Measurements from ENCODE around the gene ZNF415.

Gene ZNF415

DNA sequence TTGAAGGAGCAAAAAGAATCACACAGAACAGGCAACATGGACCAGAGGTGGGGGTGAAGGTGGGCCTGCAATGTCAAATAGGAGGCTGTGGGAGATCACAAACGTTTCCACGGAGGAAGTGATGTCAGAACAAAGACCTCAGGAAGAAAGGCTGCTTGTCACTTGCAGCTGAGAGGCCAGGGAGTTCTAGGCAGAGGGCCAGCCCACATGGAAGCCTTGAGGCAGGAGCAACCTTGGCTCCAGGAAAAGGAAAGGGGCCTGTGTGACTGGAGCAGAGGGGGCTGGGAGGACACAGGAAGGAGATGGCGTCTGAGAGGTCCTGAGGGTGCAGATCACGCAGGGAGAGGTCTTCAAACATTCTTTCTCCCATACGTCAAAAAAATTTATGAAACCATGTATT lies 45.8 kb downstream of the ZNF415 start:
- peaks cover 10% of the 10 kb centered on the region; the same call in 1 of the 2 replicates for H4K20me1 ChIP-seq (ENCODE audit: insufficient read depth, low read length)
- H3K4me1 ChIP-seq (ENCODE audit: low read length): no peaks in the 10 kb centered on the region
- H3K27ac ChIP-seq (ENCODE audit: low read length): no peak overlapping the region
- TF ChIP-seq, protein P1, sequence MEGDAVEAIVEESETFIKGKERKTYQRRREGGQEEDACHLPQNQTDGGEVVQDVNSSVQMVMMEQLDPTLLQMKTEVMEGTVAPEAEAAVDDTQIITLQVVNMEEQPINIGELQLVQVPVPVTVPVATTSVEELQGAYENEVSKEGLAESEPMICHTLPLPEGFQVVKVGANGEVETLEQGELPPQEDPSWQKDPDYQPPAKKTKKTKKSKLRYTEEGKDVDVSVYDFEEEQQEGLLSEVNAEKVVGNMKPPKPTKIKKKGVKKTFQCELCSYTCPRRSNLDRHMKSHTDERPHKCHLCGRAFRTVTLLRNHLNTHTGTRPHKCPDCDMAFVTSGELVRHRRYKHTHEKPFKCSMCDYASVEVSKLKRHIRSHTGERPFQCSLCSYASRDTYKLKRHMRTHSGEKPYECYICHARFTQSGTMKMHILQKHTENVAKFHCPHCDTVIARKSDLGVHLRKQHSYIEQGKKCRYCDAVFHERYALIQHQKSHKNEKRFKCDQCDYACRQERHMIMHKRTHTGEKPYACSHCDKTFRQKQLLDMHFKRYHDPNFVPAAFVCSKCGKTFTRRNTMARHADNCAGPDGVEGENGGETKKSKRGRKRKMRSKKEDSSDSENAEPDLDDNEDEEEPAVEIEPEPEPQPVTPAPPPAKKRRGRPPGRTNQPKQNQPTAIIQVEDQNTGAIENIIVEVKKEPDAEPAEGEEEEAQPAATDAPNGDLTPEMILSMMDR (IDR thresholded peaks at IDR 0.05; ENCODE audit: low read depth, low read length): no peak
- no peak for TF ChIP-seq EZH2phosphoT487 (IDR thresholded peaks at IDR 0.05; ENCODE audit: low read depth)
- H3K27me3 ChIP-seq (ENCODE audit: low read depth, low read length): no peaks in the 10 kb centered on the region
- peaks cover 94% of the 10 kb centered on the region for H3K36me3 ChIP-seq (replicated peaks; ENCODE audit: low read depth, low read length)
- H2AFZ ChIP-seq (ENCODE audit: low read depth, low read length): no peak overlapping the region
- no peak overlapping the region for H3K4me2 ChIP-seq (ENCODE audit: low read length)
- no peaks in the 10 kb centered on the region for H3K9me3 ChIP-seq (ENCODE audit: insufficient read depth, low read length)
- H3K9ac ChIP-seq (ENCODE audit: low read length): no peak overlapping the region
- H3K4me3 ChIP-seq (ENCODE audit: low read length): no peak overlapping the region
- peaks cover 5% of the 10 kb centered on the region; the same call in 1 of the 2 replicates for H3K79me2 ChIP-seq (ENCODE audit: low read length)

DNA sequence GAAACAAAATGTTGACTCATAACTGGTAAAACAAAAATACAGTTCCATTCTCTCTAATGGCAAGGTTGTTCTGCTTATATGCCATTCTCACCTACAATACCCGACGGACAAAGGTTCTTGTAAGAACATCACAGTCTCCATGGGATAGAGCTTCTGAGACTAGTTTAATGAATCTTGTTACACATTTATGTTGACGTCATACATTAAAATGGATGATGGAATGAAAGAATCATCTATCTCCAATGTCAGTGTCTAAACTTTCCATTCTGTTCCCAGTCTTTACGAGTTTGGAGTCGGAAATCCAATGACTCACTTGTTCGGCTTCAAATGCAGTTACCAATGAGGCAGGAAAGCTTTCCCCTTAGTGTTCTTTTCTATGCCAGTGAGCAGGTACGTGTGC lies 47.2 kb downstream of the ZNF415 start:
- H3K9ac ChIP-seq (ENCODE audit: low read length): no peak overlapping the region
- 0 out of 2 replicates have a peak, but pooled peaks cover 4% of the 10 kb centered on the region for H4K20me1 ChIP-seq (ENCODE audit: insufficient read depth, low read length)
- H3K4me1 ChIP-seq (ENCODE audit: low read length): no peaks in the 10 kb centered on the region
- H3K9me3 ChIP-seq (ENCODE audit: insufficient read depth, low read length): peaks cover 9% of the 10 kb centered on the region; the same call in 1 of the 2 replicates
- H3K27ac ChIP-seq (ENCODE audit: low read length): no peak overlapping the region
- H3K36me3 ChIP-seq (replicated peaks; ENCODE audit: low read depth, low read length): peaks cover 96% of the 10 kb centered on the region
- no peak overlapping the region for H3K4me3 ChIP-seq (ENCODE audit: low read length)
- H3K27me3 ChIP-seq (ENCODE audit: low read depth, low read length): no peaks in the 10 kb centered on the region
- peaks cover 12% of the 10 kb centered on the region for H3K79me2 ChIP-seq (ENCODE audit: low read length)
- H2AFZ ChIP-seq (ENCODE audit: low read depth, low read length): no peak overlapping the region
- no peak for TF ChIP-seq EZH2phosphoT487 (IDR thresholded peaks at IDR 0.05; ENCODE audit: low read depth)
- TF ChIP-seq, protein P1 (IDR thresholded peaks at IDR 0.05; ENCODE audit: low read depth, low read length): no peak
- H3K4me2 ChIP-seq (ENCODE audit: low read length): no peak overlapping the region

DNA sequence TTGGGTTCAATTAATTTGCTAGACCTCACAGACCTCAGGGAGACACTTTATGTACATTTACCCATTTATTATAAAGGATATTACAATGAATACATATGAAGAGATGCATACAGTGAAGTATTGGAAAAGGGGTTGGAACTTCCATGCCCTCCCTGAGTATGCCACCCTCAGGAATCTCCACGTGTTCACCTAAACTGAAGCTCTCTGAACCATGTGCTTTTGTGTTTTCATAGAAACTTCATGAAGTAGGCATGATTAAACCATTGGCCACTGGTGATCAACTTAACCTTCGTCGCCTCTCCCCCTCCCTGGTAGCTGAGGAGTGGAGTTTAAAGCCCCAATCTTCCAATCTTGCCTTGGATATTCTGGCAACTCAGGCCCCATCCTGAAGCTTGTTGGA lies 49.8 kb downstream of the ZNF415 start:
- H3K36me3 ChIP-seq (replicated peaks; ENCODE audit: low read depth, low read length): peaks cover 92% of the 10 kb centered on the region
- H3K27me3 ChIP-seq (ENCODE audit: low read depth, low read length): no peaks in the 10 kb centered on the region
- peaks cover 14% of the 10 kb centered on the region; the same call in 1 of the 2 replicates for H3K9me3 ChIP-seq (ENCODE audit: insufficient read depth, low read length)
- TF ChIP-seq, protein P1 (IDR thresholded peaks at IDR 0.05; ENCODE audit: low read depth, low read length): no peak
- TF ChIP-seq EZH2phosphoT487 (IDR thresholded peaks at IDR 0.05; ENCODE audit: low read depth): no peak
- peaks cover 25% of the 10 kb centered on the region for H3K79me2 ChIP-seq (ENCODE audit: low read length)
- no peak overlapping the region for H3K4me3 ChIP-seq (ENCODE audit: low read length)
- H3K4me1 ChIP-seq (ENCODE audit: low read length): no peaks in the 10 kb centered on the region
- no peak overlapping the region for H3K4me2 ChIP-seq (ENCODE audit: low read length)
- H3K27ac ChIP-seq (ENCODE audit: low read length): no peak overlapping the region
- no peaks in the 10 kb centered on the region for H4K20me1 ChIP-seq (ENCODE audit: insufficient read depth, low read length)
- no peak overlapping the region for H2AFZ ChIP-seq (ENCODE audit: low read depth, low read length)
- no peak overlapping the region for H3K9ac ChIP-seq (ENCODE audit: low read length)

GRCh38 chr19:53079313-53079924 lies 53.3 kb downstream of the ZNF415 start:
- TF ChIP-seq EZH2phosphoT487 (IDR thresholded peaks at IDR 0.05; ENCODE audit: low read depth): no peak
- TF ChIP-seq, protein P1 (IDR thresholded peaks at IDR 0.05; ENCODE audit: low read depth, low read length): no peak

More at GRCh38 chr19:53079313-53079924, 53.3 kb downstream of the ZNF415 start:
- H3K27ac ChIP-seq (ENCODE audit: low read length): no peak overlapping the region
- no peak overlapping the region for H3K4me3 ChIP-seq (ENCODE audit: low read length)
- H3K27me3 ChIP-seq (ENCODE audit: low read depth, low read length): no peaks in the 10 kb centered on the region
- no peak overlapping the region for H3K4me2 ChIP-seq (ENCODE audit: low read length)
- peaks cover 29% of the 10 kb centered on the region for H3K79me2 ChIP-seq (ENCODE audit: low read length)
- H3K4me1 ChIP-seq (ENCODE audit: low read length): no peaks in the 10 kb centered on the region
- H4K20me1 ChIP-seq (ENCODE audit: insufficient read depth, low read length): no peaks in the 10 kb centered on the region
- no peak overlapping the region for H2AFZ ChIP-seq (ENCODE audit: low read depth, low read length)
- no peak overlapping the region for H3K9ac ChIP-seq (ENCODE audit: low read length)
- H3K9me3 ChIP-seq (ENCODE audit: insufficient read depth, low read length): peaks cover 18% of the 10 kb centered on the region; the same call in 1 of the 2 replicates
- peaks cover 87% of the 10 kb centered on the region for H3K36me3 ChIP-seq (replicated peaks; ENCODE audit: low read depth, low read length)
